NCI-H2227 treated with DMSO at 0.1 percent for 48 hours (cell line): ENCODE measurements around the gene GDI1.
"Not testable (repeated sequence)": the region's sequence is repeated elsewhere in the genome, so short reads cannot be mapped to it uniquely, and the experiment has no call there.

Experiments
- DNase-seq: peaks from one replicate; lab custom pipeline; 2025; lab: John Stamatoyannopoulos, UW

The GDI1 gene

GRCh38 chrX:154436983-154437752, at the start of gene GDI1:
Gene GDI1 (plus strand): TSS chrX:154437154. CDS start chrX:154437255, 101 bp downstream.
- DNase-seq = peak; percentile 11

GRCh38 chrX:154388094-154388493, 48.9 kb upstream of the GDI1 start:
- not testable (repeated sequence) for DNase-seq

- not testable (repeated sequence) for DNase-seq
Observed at GRCh38 chrX:154388649-154389048, 48.3 kb upstream of the GDI1 start.

GRCh38 chrX:154389812-154390747, 46.9 kb upstream of the GDI1 start:
- DNase-seq = not testable (repeated sequence)

- not testable (repeated sequence) for DNase-seq
Observed at GRCh38 chrX:154396363-154396762, 40.6 kb upstream of the GDI1 start.

GRCh38 chrX:154396973-154397887, 39.7 kb upstream of the GDI1 start:
- peak; percentile 62 for DNase-seq

GRCh38 chrX:154397888-154398667, 38.9 kb upstream of the GDI1 start, which contains the start of gene RPL10:
Gene RPL10 (plus strand): TSS chrX:154398377. CDS start chrX:154398520, 143 bp downstream.
- DNase-seq = peak; percentile 95

- peak; percentile 65 for DNase-seq
Observed at GRCh38 chrX:154398668-154399526, 38.1 kb upstream of the GDI1 start.

GRCh38 chrX:154399527-154400368, 37.2 kb upstream of the GDI1 start:
- no peak for DNase-seq

- not testable (repeated sequence) for DNase-seq
Observed at GRCh38 chrX:154400369-154400817, 36.6 kb upstream of the GDI1 start.

GRCh38 chrX:154401045-154401799, 35.7 kb upstream of the GDI1 start:
- DNase-seq = no peak

- no peak for DNase-seq
Observed at GRCh38 chrX:154401918-154402621, 34.9 kb upstream of the GDI1 start.

GRCh38 chrX:154402622-154403127, 34.3 kb upstream of the GDI1 start:
- no peak for DNase-seq

GRCh38 chrX:154403192-154403591, 33.8 kb upstream of the GDI1 start:
- no peak for DNase-seq

GRCh38 chrX:154403858-154404257, 33.1 kb upstream of the GDI1 start:
- no peak for DNase-seq

GRCh38 chrX:154404625-154405192, 32.2 kb upstream of the GDI1 start:
- no peak for DNase-seq
